ENCODE results near the gene FAM9C. TPM values are rescaled to one million over a fixed set of nuclear protein-coding genes. Genes with fewer than 3 reads are reported as not detected.

The FAM9C gene
- total RNA-seq (2021; ENCODE audit: unreplicated experiment), result not detected
- not detected in 2 replicates for polyA plus RNA-seq (2012)
- not detected for Bru-seq, nascent RNA
- not detected for BruChase-seq, experiment 1, labeled RNA remaining after a 6-hour chase
- not detected for BruChase-seq, experiment 2, labeled RNA remaining after a 2-hour chase
- long read RNA-seq, result 0 reads

- ChIA-PET RAD21 (ENCODE audit: low non-redundant PET in 1 of 2, low total read pairs in 2 of 2, uncharacterized antibody in 2 of 2, unreplicated experiment in 2 of 2) (no interaction called here), CTCF (no interaction called here), POLR2A (no interaction called here)
- H3K4me3 ChIP-seq (replicated peaks in 1 of 2; ENCODE audit: low read depth in 1 of 2, low read length in 2 of 2), result no peak within 1 kb of the TSS
- H2AFZ ChIP-seq (ENCODE audit: low read depth, low read length, poor library complexity, severe bottlenecking), result no peak within 1 kb of the TSS
- BruUV-seq (replicated peaks), result no TSS peak
- no peak within 1 kb of the TSS for H3K9ac ChIP-seq (ENCODE audit: low read length)
- no peaks in the 10 kb centered on the region for H3K9me3 ChIP-seq (ENCODE audit: control insufficient read depth in 1 of 2, insufficient read depth in 1 of 2, low read depth in 1 of 2, low read length in 2 of 2)
- no peaks in the 10 kb centered on the region for H3K36me3 ChIP-seq (ENCODE audit: control insufficient read depth in 1 of 2, insufficient read depth in 2 of 2, low read length in 2 of 2)
- no peaks in the 10 kb centered on the region for H3K27me3 ChIP-seq (ENCODE audit: insufficient read depth, low read length)
- TF ChIP-seq ZFX (IDR thresholded peaks at IDR 0.05), result no peak
- TF ChIP-seq CEBPB (IDR thresholded peaks at IDR 0.05; ENCODE audit: low read depth), result no peak
- TF ChIP-seq SRF (IDR thresholded peaks at IDR 0.05; ENCODE audit: low read depth), result no peak
- no peak for TF ChIP-seq SIN3A (IDR thresholded peaks at IDR 0.05; ENCODE audit: low read depth)
- TF ChIP-seq, protein P1, sequence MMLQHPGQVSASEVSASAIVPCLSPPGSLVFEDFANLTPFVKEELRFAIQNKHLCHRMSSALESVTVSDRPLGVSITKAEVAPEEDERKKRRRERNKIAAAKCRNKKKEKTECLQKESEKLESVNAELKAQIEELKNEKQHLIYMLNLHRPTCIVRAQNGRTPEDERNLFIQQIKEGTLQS (IDR thresholded peaks at IDR 0.05), result no peak
- TF ChIP-seq TCF7L2 (IDR thresholded peaks at IDR 0.05; ENCODE audit: borderline replicate concordance, extremely low read depth, insufficient read depth, insufficient read length), result no peak
- TF ChIP-seq ELF1 (IDR thresholded peaks at IDR 0.05; ENCODE audit: borderline replicate concordance, low read depth), result no peak
- TF ChIP-seq EZH2phosphoT487 (IDR thresholded peaks at IDR 0.05; ENCODE audit: borderline replicate concordance), result no peak
- no peak for TF ChIP-seq MAX (IDR thresholded peaks at IDR 0.05)
- TF ChIP-seq ZNF274 (IDR thresholded peaks at IDR 0.05; ENCODE audit: low read depth, low read length), result no peak
- TF ChIP-seq SP1 (IDR thresholded peaks at IDR 0.05; ENCODE audit: low read depth), result no peak
- TF ChIP-seq EGR1 (IDR thresholded peaks at IDR 0.05; ENCODE audit: low read depth), result no peak
- H3K27ac ChIP-seq (ENCODE audit: low read depth, low read length), result no peak within 1 kb of the TSS
- no peaks in the 10 kb centered on the region for H3K4me1 ChIP-seq (ENCODE audit: control insufficient read depth in 1 of 2, insufficient read depth in 2 of 2, low read length in 2 of 2)
- intact Hi-C loops (cut with micrococcal nuclease), result no loop called here
- DNase-seq (ENCODE audit: low read depth, low spot score) (no peak), ATAC-seq (no peak)
- no peaks in the 10 kb centered on the region for H4K20me1 ChIP-seq (ENCODE audit: insufficient read depth)
- no peaks in the 10 kb centered on the region for H3K79me2 ChIP-seq (ENCODE audit: insufficient read depth, low read length)
- H3K4me2 ChIP-seq (ENCODE audit: low read length), result no peak within 1 kb of the TSS
- no peaks in the 10 kb centered on the region for H3K9me2 ChIP-seq (ENCODE audit: insufficient read depth)
Observed at GRCh38 chrX:13044441-13044840, at the start of gene FAM9C. FAM9C (minus strand) TSS chrX:13044620; CDS start chrX:13043789, 831 bp downstream.
